ENCODE results near the gene FOXI2. TPM values are rescaled to one million over a fixed set of nuclear protein-coding genes. Genes with fewer than 3 reads are reported as not detected.

The FOXI2 gene
- total and polyA plus RNA-seq, 9 of the 15 experiments (the other 6 are each of a cell fraction or from before 2014, with no cell fraction given): not detected

GRCh38 chr10:127757033-127757432 lies 20.0 kb downstream of the FOXI2 start:
- ChIA-PET POLR2A (no interaction called here), CTCF (ENCODE audit: low intra/inter-chr PET ratio) (no interaction called here)
- Histone ChIP-seq H3K36me3 (ENCODE audit: control insufficient read depth, insufficient read depth, low read length) (no peaks in the 10 kb centered on the region), H3K9me3 (replicated peaks; ENCODE audit: control insufficient read depth, insufficient read depth, low read depth, low read length) (no peaks in the 10 kb centered on the region), H2AFZ (ENCODE audit: low read depth, low read length) (no peak overlapping the region), H3K4me3 (no peak overlapping the region), H3K9me1 (ENCODE audit: control insufficient read depth, insufficient read depth, low read length) (no peaks in the 10 kb centered on the region), H3K79me2 (ENCODE audit: control insufficient read depth, insufficient read depth, low read length) (no peaks in the 10 kb centered on the region), H3K4me2 (ENCODE audit: insufficient read depth, low read length) (no peak overlapping the region), H3K4me1 (replicated peaks in 1 of 2; ENCODE audit: control insufficient read depth in 2 of 2, insufficient read depth in 2 of 2, low read length in 2 of 2) (no peaks in the 10 kb centered on the region), H4K20me1 (replicated peaks; ENCODE audit: control insufficient read depth, insufficient read depth, low read length) (no peaks in the 10 kb centered on the region), H3K27me3 (ENCODE audit: control insufficient read depth in 2 of 2, insufficient read depth in 2 of 2, low read length in 2 of 2) (no peaks in the 10 kb centered on the region), H3K27ac (ENCODE audit: extremely low read depth, low read depth, low read length) (no peak overlapping the region), H3K9ac (ENCODE audit: insufficient read depth in 1 of 2, low read depth in 2 of 2, low read length in 2 of 2) (no peak overlapping the region)
- ATAC-seq: no peak
- in situ Hi-C loops (cut with MboI) (no loop called here), intact Hi-C loops (cut with micrococcal nuclease) (no loop called here)
- BruUV-seq (replicated peaks): no TSS peak
- 0% methylated on average over 7 of the region's 7 CpGs for WGBS (ENCODE audit: insufficient coverage, low coverage, missing lambda C conversion rate)
- no peak for DNase-seq (ENCODE audit: extremely low read depth in 1 of 4, low spot score in 3 of 4)
- TF ChIP-seq TBL1XR1 (IDR thresholded peaks at IDR 0.05; ENCODE audit: low read length in 2 of 2) (no peak), ZNF24 (IDR thresholded peaks at IDR 0.05) (no peak), MIER1 (IDR thresholded peaks at IDR 0.05; ENCODE audit: low read depth) (no peak)
- no peak for FAIRE-seq

- CTCF ChIA-PET (ENCODE audit: low intra/inter-chr PET ratio): no interaction called here
- no peak for DNase-seq (ENCODE audit: extremely low read depth in 1 of 4, low spot score in 3 of 4)
- Histone ChIP-seq H3K4me1 (replicated peaks in 1 of 2; ENCODE audit: control insufficient read depth in 2 of 2, insufficient read depth in 2 of 2, low read length in 2 of 2) (no peaks in the 10 kb centered on the region), H3K9me3 (replicated peaks; ENCODE audit: control insufficient read depth, insufficient read depth, low read depth, low read length) (no peaks in the 10 kb centered on the region), H3K79me2 (ENCODE audit: control insufficient read depth, insufficient read depth, low read length) (no peaks in the 10 kb centered on the region), H2AFZ (ENCODE audit: low read depth, low read length) (no peak overlapping the region), H4K20me1 (replicated peaks; ENCODE audit: control insufficient read depth, insufficient read depth, low read length) (no peaks in the 10 kb centered on the region), H3K27ac (ENCODE audit: extremely low read depth, low read depth, low read length) (no peak overlapping the region), H3K4me3 (no peak overlapping the region), H3K27me3 (ENCODE audit: control insufficient read depth in 2 of 2, insufficient read depth in 2 of 2, low read length in 2 of 2) (no peaks in the 10 kb centered on the region), H3K9ac (ENCODE audit: insufficient read depth in 1 of 2, low read depth in 2 of 2, low read length in 2 of 2) (no peak overlapping the region), H3K9me1 (ENCODE audit: control insufficient read depth, insufficient read depth, low read length) (no peaks in the 10 kb centered on the region), H3K4me2 (ENCODE audit: insufficient read depth, low read length) (no peak overlapping the region), H3K36me3 (ENCODE audit: control insufficient read depth, insufficient read depth, low read length) (no peaks in the 10 kb centered on the region)
- 0% methylated on average over 1 of the region's 2 CpGs for WGBS (ENCODE audit: insufficient coverage, low coverage, missing lambda C conversion rate)
- no peak for FAIRE-seq
- no peak for ATAC-seq
- BruUV-seq (replicated peaks): no TSS peak
- intact Hi-C loops (cut with micrococcal nuclease): no loop called here
- POLR2A ChIA-PET: no interaction called here
- TF ChIP-seq CBFA2T2 (conservative IDR thresholded peaks at IDR 0.05): no peak
- TF ChIP-seq SAFB (IDR thresholded peaks at IDR 0.05; ENCODE audit: borderline replicate concordance, low read depth, low read length): no peak
- in situ Hi-C loops (cut with MboI): no loop called here
These were observed 22.3 kb downstream of the FOXI2 start for GRCh38 chr10:127759276-127759675.

Measured in K562 (cell line).